Keratinocyte (primary cell): Measurements from ENCODE around the gene SURF1. TPM values are rescaled to one million over a fixed set of nuclear protein-coding genes. Genes with fewer than 3 reads are reported as not detected.
"Not testable (repeated sequence)": the region's sequence is repeated elsewhere in the genome, so short reads cannot be mapped to it uniquely, and the experiment has no call there.

ENCODE experiments used
- DNase-seq: peaks from one replicate; pipeline ENCODE4 v3.0.0-alpha.2; 2011; ENCODE audit warnings: low read depth, missing footprints, low spot score
- FAIRE-seq: peaks from 2 replicates; lab custom pipeline; 2011; peaks lifted over from hg19 to GRCh38; lab: Jason Lieb, UNC
- H2AFZ ChIP-seq: 2 replicates; pipeline ENCODE4 v1.6.0; 2012; ENCODE audit warnings: low read length, control low read depth, inconsistent platforms; ENCODE audit not compliant: control insufficient read depth
- H3K27ac ChIP-seq: 2 replicates; pipeline ENCODE4 v1.5.1; 2011; ENCODE audit warnings: low read length; ENCODE audit not compliant: control insufficient read depth, insufficient read depth
- H3K27me3 ChIP-seq: 3 replicates; pipeline ENCODE4 v1.6.0; 2011; ENCODE audit warnings: low read length; ENCODE audit not compliant: control insufficient read depth, insufficient read depth; ENCODE audit errors: extremely low read depth
- H3K36me3 ChIP-seq, 2 experiments: 2 replicates in 1 of 2; 3 replicates in 1 of 2; pipeline ENCODE4 v1.5.1; 2011; ENCODE audit warnings: low read length in 2 of 2, mild to moderate bottlenecking in 1 of 2; ENCODE audit not compliant: control insufficient read depth in 2 of 2, insufficient read depth in 2 of 2; ENCODE audit errors: extremely low read depth in 1 of 2
- H3K4me1 ChIP-seq: 3 replicates; pipeline ENCODE4 v1.5.1; 2011; ENCODE audit warnings: low read length; ENCODE audit not compliant: control insufficient read depth, insufficient read depth; ENCODE audit errors: extremely low read depth
- H3K4me2 ChIP-seq: 3 replicates; pipeline ENCODE4 v1.6.0; 2011; ENCODE audit warnings: low read depth, low read length; ENCODE audit not compliant: control insufficient read depth, insufficient read depth; ENCODE audit errors: extremely low read depth
- H3K4me3 ChIP-seq, 3 experiments: fragments of 200-600 bp in 1 of 3; sonication (generic) in 1 of 3; 2 replicates in 2 of 3; 3 replicates in 1 of 3; pipeline ENCODE4 v1.5.1; 2011 to 2016; ENCODE audit warnings: low read length in 3 of 3, mild to moderate bottlenecking in 3 of 3, control low read depth in 2 of 3, inconsistent platforms in 1 of 3, low read depth in 1 of 3, mixed read lengths in 1 of 3, mixed run types in 1 of 3, moderate library complexity in 1 of 3; ENCODE audit not compliant: control insufficient read depth in 2 of 3, insufficient read depth in 2 of 3; ENCODE audit errors: extremely low read depth in 1 of 3
- H3K79me2 ChIP-seq: 2 replicates; pipeline ENCODE4 v1.6.0; 2012; ENCODE audit warnings: low read length; ENCODE audit not compliant: control insufficient read depth, insufficient read depth
- H3K9ac ChIP-seq: 3 replicates; pipeline ENCODE4 v1.6.0; 2011; ENCODE audit warnings: low read length; ENCODE audit not compliant: control insufficient read depth, insufficient read depth; ENCODE audit errors: extremely low read depth
- H3K9me1 ChIP-seq: 3 replicates; pipeline ENCODE4 v1.6.0; 2011; ENCODE audit warnings: low read length; ENCODE audit not compliant: control insufficient read depth, insufficient read depth; ENCODE audit errors: extremely low read depth
- H3K9me3 ChIP-seq: 2 replicates; pipeline ENCODE4 v1.5.1; 2012; ENCODE audit warnings: low read depth, low read length; ENCODE audit not compliant: control insufficient read depth
- H4K20me1 ChIP-seq: 3 replicates; pipeline ENCODE4 v1.6.0; 2011; ENCODE audit warnings: low read length; ENCODE audit not compliant: control insufficient read depth, insufficient read depth; ENCODE audit errors: extremely low read depth
- CTCF ChIP-seq, 3 experiments: IDR thresholded peaks in 1 of 3; conservative IDR thresholded peaks in 1 of 3; optimal IDR thresholded peaks in 1 of 3; 2 replicates in 2 of 3; 3 replicates in 1 of 3; pipeline versions ENCODE3 to v1.5.1; 2011; ENCODE audit warnings: low read length in 3 of 3, mild to moderate bottlenecking in 3 of 3, moderate library complexity in 2 of 3, control low read depth in 1 of 3, inconsistent platforms in 1 of 3; ENCODE audit not compliant: insufficient read depth in 2 of 3; ENCODE audit errors: extremely low read depth in 1 of 3
- EZH2 ChIP-seq: IDR thresholded peaks from one replicate; pipeline ENCODE4 v1.6.1; 2012; ENCODE audit warnings: inconsistent platforms, mild to moderate bottlenecking, low read length, moderate library complexity
- dilution Hi-C: fragments of 300-500 bp; cut with MboI; formaldehyde crosslinking; loops from one replicate; pipeline ENCODE4 v1.7.0; 2020; ENCODE audit warnings: low sequenced_read_pairs; ENCODE audit not compliant: extremely low pct_ligation_motif_present
- polyA plus RNA-seq, 5 experiments: library from polyadenylated mRNA; depleted of rRNA in 3 of 5; stranded (reverse) in 3 of 5; stranded (forward) in 1 of 5; unstranded in 1 of 5; fragments of >200 nt; gene quantifications; 1 replicate in 1 of 5; 2 replicates in 3 of 5; 3 replicates in 1 of 5; pipeline versions ENCODE4 v1.2.1 to v1.2.3, GENCODE V29; 2011 to 2012; ENCODE audit warnings: missing spikeins in 2 of 5, low read depth in 1 of 5, low replicate concordance in 1 of 5

Gene SURF1
- polyA plus RNA-seq, 1 donor (not counting 4 experiments of a cell fraction or from before 2014, with no cell fraction given): 31.1 TPM

GRCh38 chr9:133320421-133320881, 35.8 kb downstream of the SURF1 start:
- no peaks in the 10 kb centered on the region for H3K9me1 ChIP-seq
- H3K4me1 ChIP-seq: no peaks in the 10 kb centered on the region
- H3K9me3 ChIP-seq: no peaks in the 10 kb centered on the region
- TF ChIP-seq EZH2 (no peak), CTCF (optimal IDR thresholded peaks at IDR 0.05 in 1 of 3, IDR thresholded peaks at IDR 0.05 in 1 of 3, conservative IDR thresholded peaks at IDR 0.05 in 1 of 3; ENCODE audit: extremely low read depth in 1 of 3, insufficient read depth in 2 of 3, low read length in 3 of 3) (no peak)
- dilution Hi-C loops: no loop called here
- H2AFZ ChIP-seq: no peak overlapping the region
- no peak overlapping the region for H3K27ac ChIP-seq
- no peak overlapping the region for H3K9ac ChIP-seq
- H3K79me2 ChIP-seq: no peaks in the 10 kb centered on the region
- H3K27me3 ChIP-seq: peaks cover 8% of the 10 kb centered on the region
- DNase-seq (no peak), FAIRE-seq (no peak)
- H3K36me3 ChIP-seq: no peaks in the 10 kb centered on the region
- H3K4me2 ChIP-seq: no peak overlapping the region
- no peaks in the 10 kb centered on the region for H4K20me1 ChIP-seq
- no peak overlapping the region for H3K4me3 ChIP-seq

- H2AFZ ChIP-seq, H3K4me3 ChIP-seq, DNase-seq, H3K27ac ChIP-seq, H3K79me2 ChIP-seq, H3K4me2 ChIP-seq, H3K9ac ChIP-seq, H4K20me1 ChIP-seq, FAIRE-seq, H3K36me3 ChIP-seq, H3K27me3 ChIP-seq, H3K4me1 ChIP-seq, dilution Hi-C loops, H3K9me3 ChIP-seq, H3K9me1 ChIP-seq: not testable (repeated sequence)
Observed at GRCh38 chr9:133317551-133317950, 38.7 kb downstream of the SURF1 start.

- no peaks in the 10 kb centered on the region for H3K9me3 ChIP-seq
- no peaks in the 10 kb centered on the region for H3K36me3 ChIP-seq
- dilution Hi-C loops: no loop called here
- H4K20me1 ChIP-seq: no peaks in the 10 kb centered on the region
- no peaks in the 10 kb centered on the region for H3K4me1 ChIP-seq
- no peak overlapping the region for H3K4me2 ChIP-seq
- H3K9ac ChIP-seq: no peak overlapping the region
- FAIRE-seq (no peak), DNase-seq (no peak)
- no peak overlapping the region for H3K4me3 ChIP-seq
- no peaks in the 10 kb centered on the region for H3K27me3 ChIP-seq
- H3K27ac ChIP-seq: no peak overlapping the region
- H3K79me2 ChIP-seq: no peaks in the 10 kb centered on the region
- H2AFZ ChIP-seq: no peak overlapping the region
- no peak for TF ChIP-seq CTCF (optimal IDR thresholded peaks at IDR 0.05 in 1 of 3, IDR thresholded peaks at IDR 0.05 in 1 of 3, conservative IDR thresholded peaks at IDR 0.05 in 1 of 3; ENCODE audit: extremely low read depth in 1 of 3, insufficient read depth in 2 of 3, low read length in 3 of 3)
- TF ChIP-seq EZH2: no peak
- no peaks in the 10 kb centered on the region for H3K9me1 ChIP-seq
Observed at GRCh38 chr9:133315997-133316396, 40.3 kb downstream of the SURF1 start.
